ENCODE data around the gene WRNIP1. TPM values are rescaled to one million over a fixed set of nuclear protein-coding genes. Genes with fewer than 3 reads are reported as not detected.

WRNIP1 gene
- total RNA-seq, 2 experiments from 2014 or later, result 36.1 to 36.6 TPM

DNA sequence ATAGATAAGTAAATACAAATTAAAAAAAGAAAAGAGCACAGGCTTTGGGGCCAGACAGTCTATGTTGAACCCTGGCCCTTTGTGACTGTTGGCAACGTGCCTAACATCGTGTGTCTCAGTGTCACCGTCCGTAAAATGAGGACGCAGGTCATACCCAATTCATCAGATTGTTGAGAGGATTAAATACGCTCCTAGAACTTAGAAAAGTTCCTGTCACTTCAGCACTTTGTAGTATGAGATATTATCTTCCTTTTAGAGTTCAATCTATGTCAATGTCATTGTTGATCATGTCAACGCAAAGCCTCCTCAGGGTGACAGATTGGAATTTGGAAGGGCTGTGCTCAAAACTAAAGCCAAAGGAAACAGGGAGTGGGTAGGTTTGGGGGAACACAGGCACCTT lies 54.8 kb downstream of the WRNIP1 start:
- CTCF ChIA-PET, result no interaction called here
- no peak for ATAC-seq
- no peak for DNase-seq
- Mint-ChIP-seq H3K36me3 (ENCODE audit: low read depth) (peaks cover 10% of the 10 kb centered on the region), H3K9me3 (peaks cover 22% of the 10 kb centered on the region), H3K27me3 (no peaks in the 10 kb centered on the region), H3K4me1 (ENCODE audit: low read depth) (peaks cover 22% of the 10 kb centered on the region), H3K4me3 (no peak overlapping the region), H3K27ac (no peak overlapping the region)
- intact Hi-C loops (cut with micrococcal nuclease), result no loop called here
- POLR2A ChIA-PET, result no interaction called here
- TF ChIP-seq, protein P1, sequence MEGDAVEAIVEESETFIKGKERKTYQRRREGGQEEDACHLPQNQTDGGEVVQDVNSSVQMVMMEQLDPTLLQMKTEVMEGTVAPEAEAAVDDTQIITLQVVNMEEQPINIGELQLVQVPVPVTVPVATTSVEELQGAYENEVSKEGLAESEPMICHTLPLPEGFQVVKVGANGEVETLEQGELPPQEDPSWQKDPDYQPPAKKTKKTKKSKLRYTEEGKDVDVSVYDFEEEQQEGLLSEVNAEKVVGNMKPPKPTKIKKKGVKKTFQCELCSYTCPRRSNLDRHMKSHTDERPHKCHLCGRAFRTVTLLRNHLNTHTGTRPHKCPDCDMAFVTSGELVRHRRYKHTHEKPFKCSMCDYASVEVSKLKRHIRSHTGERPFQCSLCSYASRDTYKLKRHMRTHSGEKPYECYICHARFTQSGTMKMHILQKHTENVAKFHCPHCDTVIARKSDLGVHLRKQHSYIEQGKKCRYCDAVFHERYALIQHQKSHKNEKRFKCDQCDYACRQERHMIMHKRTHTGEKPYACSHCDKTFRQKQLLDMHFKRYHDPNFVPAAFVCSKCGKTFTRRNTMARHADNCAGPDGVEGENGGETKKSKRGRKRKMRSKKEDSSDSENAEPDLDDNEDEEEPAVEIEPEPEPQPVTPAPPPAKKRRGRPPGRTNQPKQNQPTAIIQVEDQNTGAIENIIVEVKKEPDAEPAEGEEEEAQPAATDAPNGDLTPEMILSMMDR (IDR thresholded peaks at IDR 0.05), result no peak

DNA sequence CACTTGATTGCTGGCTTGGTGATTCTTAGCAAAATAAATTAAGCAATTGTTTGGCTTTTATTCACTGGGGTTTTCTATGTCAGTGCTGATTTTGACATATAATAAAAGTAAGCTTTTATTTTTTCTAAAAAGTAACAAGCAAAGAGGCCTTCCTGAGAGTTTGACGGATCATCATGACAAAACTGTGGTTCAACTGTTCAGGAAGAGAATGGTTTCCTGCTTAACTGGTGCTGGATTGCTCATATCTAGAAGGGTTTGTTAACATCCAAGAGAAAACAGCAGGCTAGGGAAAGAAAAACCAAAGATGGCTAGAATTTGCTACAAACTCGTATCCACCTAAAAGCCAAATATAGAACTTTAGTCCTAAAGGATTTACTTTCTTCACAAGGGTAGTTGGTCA lies 55.2 kb downstream of the WRNIP1 start:
- Mint-ChIP-seq H3K27me3 (no peaks in the 10 kb centered on the region), H3K27ac (no peak overlapping the region), H3K36me3 (ENCODE audit: low read depth) (peaks cover 10% of the 10 kb centered on the region), H3K9me3 (peaks cover 17% of the 10 kb centered on the region), H3K4me3 (no peak overlapping the region), H3K4me1 (ENCODE audit: low read depth) (peaks cover 22% of the 10 kb centered on the region)
- intact Hi-C loops (cut with micrococcal nuclease), result no loop called here
- ATAC-seq, result no peak
- TF ChIP-seq, protein P1 (IDR thresholded peaks at IDR 0.05), result no peak
- CTCF ChIA-PET, result no interaction called here
- POLR2A ChIA-PET, result no interaction called here
- DNase-seq, result no peak

DNA sequence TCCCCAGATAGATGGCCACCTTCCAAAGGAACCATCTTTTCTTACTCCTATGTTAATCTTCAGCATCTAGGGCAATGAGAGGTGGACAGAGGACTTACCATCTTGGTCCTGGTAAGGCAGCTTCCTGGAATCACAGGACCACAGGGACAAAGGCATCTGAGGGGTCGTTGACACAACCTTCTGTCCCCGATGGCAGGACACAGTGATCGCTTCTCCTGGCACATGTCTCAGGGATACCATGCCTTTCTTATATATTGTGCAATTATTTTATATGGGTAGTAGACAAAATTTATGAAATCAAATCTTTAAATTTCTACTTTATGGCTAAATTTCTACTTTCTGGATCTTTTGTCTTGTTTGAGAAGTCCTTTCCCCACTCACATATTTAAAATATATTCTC lies 56.4 kb downstream of the WRNIP1 start:
- peaks cover 22% of the 10 kb centered on the region for H3K4me1 Mint-ChIP-seq (ENCODE audit: low read depth)
- no peaks in the 10 kb centered on the region for H3K27me3 Mint-ChIP-seq
- DNase-seq (no peak), ATAC-seq (no peak)
- POLR2A ChIA-PET, result no interaction called here
- CTCF ChIA-PET, result no interaction called here
- H3K4me3 Mint-ChIP-seq, result no peak overlapping the region
- peaks cover 6% of the 10 kb centered on the region for H3K9me3 Mint-ChIP-seq
- intact Hi-C loops (cut with micrococcal nuclease), result no loop called here
- peaks cover 5% of the 10 kb centered on the region for H3K36me3 Mint-ChIP-seq (ENCODE audit: low read depth)
- TF ChIP-seq, protein P1 (IDR thresholded peaks at IDR 0.05), result no peak
- no peak overlapping the region for H3K27ac Mint-ChIP-seq

DNA sequence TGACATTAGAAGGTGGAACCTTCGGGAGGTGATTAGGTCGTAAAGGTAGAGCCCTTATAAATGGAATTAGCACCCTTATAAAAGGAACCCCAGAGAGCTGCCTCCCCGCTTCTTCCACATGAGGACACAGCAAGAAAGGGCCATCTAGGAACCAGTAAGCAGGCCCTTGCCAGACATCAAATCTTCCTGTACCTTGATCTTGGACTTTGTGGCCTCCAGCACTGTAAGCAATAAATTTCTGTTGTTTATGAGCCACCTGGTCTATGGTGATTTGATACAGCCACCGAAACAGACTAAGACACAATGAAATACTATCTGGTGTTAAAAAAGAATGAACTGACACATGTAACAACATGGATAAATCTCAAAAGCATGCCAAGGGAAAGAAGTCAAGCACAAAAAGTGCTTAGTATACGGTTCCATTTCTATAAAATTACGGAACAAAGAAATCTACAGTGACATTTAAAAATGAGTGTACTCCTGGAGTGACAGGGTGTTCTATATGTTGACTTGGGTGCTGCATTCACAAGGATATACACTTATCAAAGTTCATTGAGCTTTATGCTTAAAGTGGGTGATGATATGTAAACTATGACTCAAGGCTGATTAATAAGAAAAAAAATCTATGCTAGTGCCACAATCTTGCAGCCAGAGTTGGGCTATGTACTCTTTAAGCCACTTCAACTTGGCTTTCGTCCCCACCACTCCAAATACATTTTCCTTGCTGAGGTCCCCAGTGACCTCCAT lies 58.1 kb downstream of the WRNIP1 start:
- H3K27me3 Mint-ChIP-seq, result no peaks in the 10 kb centered on the region
- TF ChIP-seq, protein P1 (IDR thresholded peaks at IDR 0.05), result no peak
- no peak overlapping the region for H3K27ac Mint-ChIP-seq
- POLR2A ChIA-PET, result no interaction called here
- H3K4me1 Mint-ChIP-seq (ENCODE audit: low read depth), result peaks cover 13% of the 10 kb centered on the region
- no peak for ATAC-seq
- no peak for DNase-seq
- no peak overlapping the region for H3K4me3 Mint-ChIP-seq
- CTCF ChIA-PET, result interaction anchor here (2.3 kb wide), 1 partner anchor 32 kb away, joined by 10 read pairs; no protein-coding TSS in a partner anchor
- no peaks in the 10 kb centered on the region for H3K9me3 Mint-ChIP-seq
- intact Hi-C loops (cut with micrococcal nuclease), result no loop called here
- H3K36me3 Mint-ChIP-seq (ENCODE audit: low read depth), result no peaks in the 10 kb centered on the region

DNA sequence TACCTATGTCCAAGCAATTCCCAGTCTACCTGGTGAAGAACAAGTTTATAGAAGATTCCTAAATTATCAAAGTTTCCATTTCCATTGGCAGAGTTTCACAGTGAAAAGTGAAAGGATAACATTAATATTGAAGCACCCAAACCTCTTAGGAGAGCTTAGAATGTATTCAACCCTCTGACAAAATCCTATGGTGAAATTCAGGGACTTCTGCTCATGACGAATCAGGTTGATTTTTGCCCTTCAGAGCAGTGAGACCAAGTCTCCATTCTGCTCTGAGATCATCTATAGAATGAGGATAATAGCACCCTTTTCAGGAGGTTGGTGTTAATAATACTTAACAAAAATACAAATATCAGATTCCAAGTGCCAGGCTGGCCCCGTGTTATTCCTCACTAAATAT lies 60.9 kb downstream of the WRNIP1 start:
- TF ChIP-seq, protein P1 (IDR thresholded peaks at IDR 0.05), result no peak
- no peak overlapping the region for H3K27ac Mint-ChIP-seq
- H3K9me3 Mint-ChIP-seq, result no peaks in the 10 kb centered on the region
- intact Hi-C loops (cut with micrococcal nuclease), result no loop called here
- H3K4me3 Mint-ChIP-seq, result no peak overlapping the region
- H3K36me3 Mint-ChIP-seq (ENCODE audit: low read depth), result peaks cover 2% of the 10 kb centered on the region
- H3K27me3 Mint-ChIP-seq, result no peaks in the 10 kb centered on the region
- ChIA-PET CTCF (interaction anchor here (1.6 to 2.6 kb wide), 3 partner anchors 9 to 35 kb away, joined by 3 to 10 read pairs (median 5); no protein-coding TSS in a partner anchor), POLR2A (interaction anchor here (1.2 kb wide), 1 partner anchor 16 kb away, joined by 4 read pairs; the partner anchor contains the start of gene SERPINB1)
- H3K4me1 Mint-ChIP-seq (ENCODE audit: low read depth), result no peaks in the 10 kb centered on the region
- DNase-seq (no peak), ATAC-seq (no peak)
